Measurements from ENCODE around the gene PSEN1. TPM values are rescaled to one million over a fixed set of nuclear protein-coding genes. Genes with fewer than 3 reads are reported as not detected.

PSEN1 gene
- total RNA-seq, 4 donors from 2014 or later: 21.4 to 49.0 (median 24.5) TPM

DNA sequence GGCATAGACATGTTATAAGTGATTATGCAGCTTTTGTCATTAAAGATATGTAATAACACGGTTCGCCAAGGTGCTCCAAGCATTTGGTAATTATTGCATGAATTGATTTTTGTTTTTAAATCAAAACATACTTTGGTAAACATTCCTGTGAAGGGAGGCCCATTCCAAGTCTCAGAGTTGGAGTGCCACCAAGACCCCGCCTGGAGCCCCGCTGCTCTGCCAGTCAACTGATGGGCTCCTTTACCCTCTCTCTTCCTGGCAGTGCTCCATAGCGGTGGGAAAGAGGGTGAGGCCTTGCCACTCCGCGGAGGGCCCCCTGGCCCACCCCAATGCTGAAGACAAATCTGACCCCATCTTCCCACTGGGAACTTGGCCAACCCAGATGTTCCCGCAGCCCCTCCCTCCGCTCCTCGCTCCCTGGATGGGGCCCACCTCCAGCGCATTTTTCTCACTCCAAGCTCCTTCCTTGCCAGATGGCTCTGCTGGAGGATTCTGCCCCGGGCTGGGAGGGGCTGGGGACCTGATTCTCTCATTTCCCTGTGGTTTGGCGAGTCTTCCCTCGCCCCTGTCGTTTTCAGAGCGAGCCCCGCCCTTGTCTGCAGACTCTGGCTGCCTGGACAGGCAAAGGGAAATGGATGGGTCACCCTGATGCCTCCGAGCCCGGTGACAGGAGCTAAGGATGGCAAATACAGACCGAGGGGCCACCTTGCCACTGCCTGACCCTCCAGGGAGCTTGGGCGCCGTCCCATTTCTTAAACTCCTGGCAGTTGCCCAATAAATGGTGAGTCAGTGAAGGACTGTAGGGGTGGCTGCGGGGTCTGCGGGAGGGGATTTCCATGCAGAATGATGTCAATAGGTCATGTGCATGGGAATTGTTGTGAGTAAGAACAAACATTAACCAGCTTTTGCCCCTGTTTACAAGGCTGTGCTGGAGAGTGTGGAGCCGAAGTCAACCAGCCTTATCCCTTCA, 91.8 kb downstream of the PSEN1 start:
- Histone ChIP-seq H3K27ac (peak overlapping the region in 1 of 4 donors; percentile 37), H3K36me3 (peaks cover 0 to 2% of the 10 kb centered on the region in 2 donors), H3K9me3 (no peaks in the 10 kb centered on the region), H3K4me3 (no peak overlapping the region), H3K27me3 (no peaks in the 10 kb centered on the region), H3K4me1 (peaks cover 6 to 7% of the 10 kb centered on the region in 2 donors)
- intact Hi-C loops (cut with DNase I; ENCODE audit: low total_unique reads): no loop called here
- DNase-seq: peak; percentile 31 to 48
- TF ChIP-seq CTCF (IDR thresholded peaks at IDR 0.05 in 4 of 5, conservative IDR thresholded peaks at IDR 0.05 in 1 of 5) (no peak), POLR2A (IDR thresholded peaks at IDR 0.05) (no peak)
- in situ Hi-C loops (cut with MboI; ENCODE audit: low sequenced_read_pairs in 4 of 4): no loop called here
- peak; percentile 33 to 38 for ATAC-seq

DNA sequence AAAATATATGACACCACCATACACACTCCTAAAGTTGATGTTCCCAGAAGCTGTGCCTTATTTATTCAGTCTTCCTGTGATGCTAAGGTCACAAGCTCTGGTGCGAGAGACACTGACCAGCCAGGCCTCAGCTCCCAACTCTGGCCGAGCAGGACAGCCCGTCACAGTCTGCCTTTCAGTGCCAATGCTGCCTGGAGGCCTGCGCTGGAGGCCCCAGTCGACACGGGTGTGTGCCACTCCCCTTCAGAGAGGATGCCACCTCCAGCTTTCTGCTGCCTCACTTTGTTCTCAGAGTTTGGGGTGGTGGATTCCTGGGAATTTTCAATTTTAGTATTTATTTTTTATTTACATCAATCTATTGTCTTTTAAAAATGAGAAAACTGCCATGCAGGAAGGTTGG, 93.7 kb downstream of the PSEN1 start:
- no peak for ATAC-seq
- H3K36me3 ChIP-seq: no peaks in the 10 kb centered on the region
- DNase-seq: no peak
- no peaks in the 10 kb centered on the region for H3K9me3 ChIP-seq
- peaks cover 6 to 7% of the 10 kb centered on the region in 2 donors for H3K4me1 ChIP-seq
- TF ChIP-seq CTCF (IDR thresholded peaks at IDR 0.05 in 4 of 5, conservative IDR thresholded peaks at IDR 0.05 in 1 of 5): no peak
- TF ChIP-seq POLR2A (IDR thresholded peaks at IDR 0.05): no peak
- H3K27me3 ChIP-seq: peaks cover 0 to 7% (median 3%) of the 10 kb centered on the region in 3 donors
- H3K27ac ChIP-seq: no peak overlapping the region
- no peak overlapping the region for H3K4me3 ChIP-seq
- intact Hi-C loops (cut with DNase I; ENCODE audit: low total_unique reads): no loop called here
- in situ Hi-C loops (cut with MboI; ENCODE audit: low sequenced_read_pairs in 4 of 4): no loop called here

DNA sequence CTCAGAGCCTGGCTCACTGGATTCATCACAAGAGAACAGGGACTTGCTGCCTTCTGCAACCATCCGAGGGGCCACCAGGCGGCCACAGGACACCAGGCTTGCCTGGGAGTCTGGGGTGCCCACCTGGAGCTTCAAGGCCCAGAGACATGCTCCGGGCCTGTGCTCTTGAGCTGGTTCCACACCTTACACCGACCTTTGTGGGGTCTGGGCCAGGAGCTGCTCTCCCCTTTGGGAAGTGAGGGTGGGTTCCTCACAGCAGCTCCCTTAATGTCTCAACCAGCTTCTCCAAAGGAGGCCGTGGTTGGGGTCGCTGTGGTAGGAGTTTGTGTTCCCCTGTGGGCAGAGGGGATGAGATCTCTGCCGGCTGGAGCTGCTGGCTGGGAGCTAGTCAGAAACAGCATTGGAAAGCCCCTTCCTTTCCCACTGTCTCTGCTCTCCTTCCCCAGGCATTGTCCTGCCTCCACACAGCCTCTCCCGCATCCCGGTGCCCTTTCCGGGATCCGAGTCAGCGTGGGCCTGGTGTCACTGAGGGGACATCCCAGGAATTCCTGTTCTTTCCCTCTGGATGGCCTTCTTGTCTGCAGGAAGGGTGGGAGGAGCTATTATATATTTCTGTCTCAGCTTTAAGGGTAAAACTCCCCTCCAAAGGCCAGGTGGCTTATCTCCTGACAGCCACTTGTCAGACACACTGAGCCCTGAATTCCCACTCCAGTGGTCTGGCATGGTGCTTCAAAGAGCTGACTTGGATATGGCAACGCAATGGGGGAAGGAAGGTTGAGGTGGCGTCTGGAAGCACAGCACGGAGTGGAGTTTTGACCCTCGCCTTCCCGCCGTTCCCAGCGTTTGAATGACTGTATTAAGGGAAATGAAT, 95.9 kb downstream of the PSEN1 start:
- Histone ChIP-seq H3K4me1 (peaks cover 6 to 7% of the 10 kb centered on the region in 2 donors), H3K36me3 (no peaks in the 10 kb centered on the region), H3K4me3 (no peak overlapping the region), H3K9me3 (no peaks in the 10 kb centered on the region), H3K27me3 (peaks cover 6 to 15% (median 11%) of the 10 kb centered on the region in 3 donors), H3K27ac (no peak overlapping the region)
- in situ Hi-C loops (cut with MboI; ENCODE audit: low sequenced_read_pairs in 4 of 4) (no loop called here), intact Hi-C loops (cut with DNase I; ENCODE audit: low total_unique reads) (no loop called here)
- DNase-seq (no peak), ATAC-seq (no peak)
- TF ChIP-seq CTCF (IDR thresholded peaks at IDR 0.05 in 4 of 5, conservative IDR thresholded peaks at IDR 0.05 in 1 of 5) (no peak), POLR2A (IDR thresholded peaks at IDR 0.05) (no peak)

GRCh38 chr14:73232984-73233383, 96.7 kb downstream of the PSEN1 start:
- Histone ChIP-seq H3K9me3 (no peaks in the 10 kb centered on the region), H3K4me1 (peaks cover 5 to 12% of the 10 kb centered on the region in 2 donors), H3K27ac (no peak overlapping the region), H3K36me3 (no peaks in the 10 kb centered on the region), H3K27me3 (peaks cover 13 to 22% (median 19%) of the 10 kb centered on the region in 3 donors), H3K4me3 (no peak overlapping the region)
- intact Hi-C loops (cut with DNase I; ENCODE audit: low total_unique reads) (no loop called here), in situ Hi-C loops (cut with MboI; ENCODE audit: low sequenced_read_pairs in 4 of 4) (no loop called here)
- TF ChIP-seq POLR2A (IDR thresholded peaks at IDR 0.05): no peak
- no peak for TF ChIP-seq CTCF (IDR thresholded peaks at IDR 0.05 in 4 of 5, conservative IDR thresholded peaks at IDR 0.05 in 1 of 5)
- DNase-seq (no peak), ATAC-seq (no peak)
